Stimulated activated CD8-positive, alpha-beta memory T cell treated with anti-CD3 and anti-CD28 coated beads, Interleukin-4, amount 100 ng/mL, for 48 hours (primary cell): Measurements from ENCODE around the gene SFMBT2.
"Not testable (repeated sequence)": the region's sequence is repeated elsewhere in the genome, so short reads cannot be mapped to it uniquely, and the experiment has no call there.

Experiments used
- DNase-seq: peaks from one replicate; pipeline ENCODE4 v3.0.0-alpha.2; 2020

SFMBT2 gene

DNA sequence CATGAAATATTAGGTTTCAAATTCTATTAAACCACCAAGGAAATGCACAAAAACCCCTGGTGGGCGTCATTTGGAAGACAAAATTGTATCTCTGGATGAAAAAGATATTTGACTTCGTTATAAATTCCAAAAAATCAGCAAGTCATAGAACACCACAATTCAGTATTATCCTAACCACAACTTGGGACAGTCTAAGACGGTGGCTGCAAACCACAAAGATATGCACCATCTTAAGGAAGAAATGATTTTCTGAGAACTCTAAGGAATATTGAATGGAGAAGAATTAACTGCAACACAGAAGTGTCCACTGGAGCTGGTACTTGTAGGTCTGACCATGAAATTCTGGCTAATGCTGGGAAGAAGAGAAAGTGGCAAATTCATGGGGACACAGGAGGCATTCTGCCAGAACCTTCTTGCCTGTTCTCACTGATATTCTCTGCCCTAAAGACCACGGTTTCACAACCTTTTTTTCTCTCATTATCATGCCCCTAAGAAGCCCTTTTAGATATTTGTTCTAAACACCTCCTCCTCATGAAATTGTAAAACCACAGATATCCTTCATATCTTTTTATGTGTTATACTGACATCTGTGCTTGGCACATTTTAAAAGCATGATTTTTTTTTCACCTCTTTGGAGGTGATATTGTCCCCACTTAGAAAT is 92.9 kb downstream of the SFMBT2 start:
- no peak for DNase-seq

DNA sequence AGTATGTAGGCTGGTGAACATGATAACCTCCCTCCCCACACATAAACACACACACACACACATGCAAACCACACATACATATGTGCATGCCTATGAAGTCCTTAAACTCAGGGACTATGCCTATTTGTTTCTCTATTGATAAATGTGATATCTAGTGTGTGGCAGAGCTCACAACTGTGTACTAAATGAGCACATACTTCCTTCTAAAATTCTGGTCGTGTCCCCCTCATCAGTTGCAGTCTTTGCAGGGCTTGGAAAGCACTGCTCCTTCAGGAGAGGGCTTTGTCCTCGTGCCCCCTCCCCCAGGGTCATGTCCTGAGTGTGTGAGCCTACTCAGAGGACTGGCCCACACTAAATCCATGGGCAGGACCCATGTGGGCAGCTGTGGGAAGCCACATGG is 94.0 kb downstream of the SFMBT2 start:
- DNase-seq: no peak

DNA sequence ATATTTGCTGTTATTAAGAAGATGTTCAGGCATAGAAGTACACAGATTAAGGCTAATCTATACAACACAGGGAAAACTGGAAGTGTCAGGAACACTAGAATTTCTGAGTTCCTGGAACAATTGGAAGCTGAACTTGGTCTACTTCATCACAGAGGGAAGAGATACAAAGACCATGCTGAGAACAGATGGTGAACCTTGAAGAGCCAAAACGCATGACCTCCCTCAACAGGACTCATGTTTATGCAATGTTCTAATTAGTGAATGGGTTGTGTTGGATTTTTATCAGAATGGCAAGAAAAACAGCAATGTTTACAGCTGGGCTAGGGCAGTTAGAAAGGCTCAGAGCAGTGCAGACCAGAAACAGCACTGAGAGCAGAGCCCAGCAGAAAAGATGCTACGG is 94.9 kb downstream of the SFMBT2 start:
- no peak for DNase-seq

DNA sequence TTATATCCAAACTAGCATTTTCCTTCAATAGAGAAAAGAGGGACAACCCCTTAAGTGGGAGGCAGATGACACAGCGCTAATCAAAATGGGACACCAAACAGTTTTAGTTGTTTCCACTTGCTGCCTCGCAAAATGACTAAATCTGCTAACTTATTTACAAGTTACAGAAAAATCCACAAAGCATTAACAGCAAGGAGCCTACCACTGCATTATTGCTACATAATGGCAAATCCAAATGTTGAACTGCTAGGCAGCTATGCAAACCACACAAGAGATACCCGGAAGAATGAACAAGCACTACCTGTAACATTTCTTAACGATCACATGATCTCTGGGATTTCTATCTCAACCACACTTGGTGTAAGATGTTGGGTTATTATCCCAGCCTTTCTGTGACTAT is 96.7 kb downstream of the SFMBT2 start:
- DNase-seq: no peak

DNA sequence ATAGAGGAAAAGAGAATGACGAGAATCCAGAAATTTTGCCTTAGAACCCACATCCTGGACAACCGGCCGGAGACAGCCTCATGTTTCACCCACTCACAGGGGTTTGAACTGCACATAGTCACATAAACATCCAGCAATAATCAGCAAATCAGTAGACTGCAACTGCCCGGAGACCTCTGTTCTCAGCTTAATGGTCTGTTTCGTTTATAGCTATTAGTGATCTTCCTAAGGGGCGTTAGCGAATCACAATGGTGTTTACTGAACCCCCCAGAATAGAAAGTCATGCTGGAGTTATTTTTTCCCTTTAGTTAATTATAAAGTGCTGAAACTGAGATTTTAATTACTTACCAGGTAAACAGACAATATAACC is 98.4 kb downstream of the SFMBT2 start:
- DNase-seq: no peak

DNA sequence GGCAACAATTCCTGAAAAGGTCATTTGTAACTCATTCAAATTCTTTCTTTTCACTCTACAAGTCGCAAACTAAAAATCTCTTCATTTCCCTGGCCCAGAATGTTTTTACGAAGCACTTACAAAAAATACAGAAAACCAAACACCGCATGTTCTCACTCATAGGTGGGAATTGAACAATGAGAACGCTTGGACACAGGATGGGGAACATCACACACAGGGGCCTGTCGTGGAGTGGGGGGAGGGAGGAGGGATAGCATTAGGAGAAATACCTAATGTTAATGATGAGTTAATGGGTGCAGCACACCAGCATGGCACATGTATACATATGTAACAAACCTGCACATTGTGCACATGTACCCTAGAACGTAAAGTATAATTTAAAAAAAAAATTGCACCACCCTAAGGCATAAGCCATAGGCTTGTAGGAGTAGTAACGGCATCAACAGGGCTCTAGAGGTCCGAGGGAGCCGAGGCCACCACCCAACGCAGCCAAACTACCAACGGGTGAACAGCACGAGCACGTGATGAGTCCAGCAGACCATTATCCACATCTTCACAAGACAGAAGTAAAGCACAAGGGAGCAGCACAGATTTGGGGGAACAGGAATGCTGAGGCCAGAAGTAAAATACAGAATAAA is 98.9 kb downstream of the SFMBT2 start:
- DNase-seq: not testable (repeated sequence)

DNA sequence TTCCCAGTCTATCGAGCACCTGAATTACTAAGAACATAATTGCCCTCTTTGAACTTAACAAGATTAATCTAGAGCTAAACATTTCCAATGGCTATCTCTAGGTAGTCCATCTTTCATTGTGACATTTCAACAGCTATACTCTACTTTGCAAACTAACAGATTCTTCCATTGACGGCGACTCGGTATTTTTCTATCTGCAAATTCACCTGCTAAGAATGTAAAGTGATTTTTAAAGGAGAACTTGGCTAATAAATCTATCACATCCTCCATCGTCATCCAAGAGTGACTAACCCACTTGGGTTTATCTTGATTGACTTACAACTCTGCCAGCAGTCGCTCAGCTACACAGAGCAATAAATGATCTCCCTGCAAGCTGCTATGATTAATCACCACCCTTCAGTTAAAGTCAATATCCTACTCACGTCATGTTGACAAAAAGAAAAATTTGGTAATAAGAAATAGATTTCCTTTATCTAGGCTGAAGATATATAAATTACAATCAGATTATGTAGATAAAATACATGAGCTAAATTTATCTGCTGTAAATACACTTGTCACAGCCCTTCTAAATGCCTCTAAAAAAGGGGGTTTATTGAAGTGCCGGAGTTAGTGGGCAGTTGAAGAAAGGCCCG is 99.5 kb downstream of the SFMBT2 start:
- DNase-seq: no peak

DNA sequence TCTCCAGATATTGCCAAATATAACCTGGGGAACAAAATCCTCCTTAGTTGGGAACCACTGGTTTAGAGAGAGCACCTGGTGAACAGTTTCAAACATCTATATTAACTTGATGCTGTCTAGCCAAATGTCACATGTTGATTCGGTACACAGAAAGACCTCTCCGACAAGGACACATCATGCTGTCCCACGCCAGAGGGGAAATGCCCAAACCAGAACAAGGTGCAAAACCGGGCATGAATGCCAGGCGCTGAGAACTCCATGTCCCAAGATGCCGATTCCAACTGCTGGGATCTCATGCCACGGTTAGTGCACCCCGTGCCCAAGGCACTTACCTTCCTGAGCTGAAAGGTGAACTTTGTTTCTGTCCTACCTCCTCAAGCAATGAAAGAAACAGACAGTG is 100.8 kb downstream of the SFMBT2 start:
- DNase-seq: no peak

DNA sequence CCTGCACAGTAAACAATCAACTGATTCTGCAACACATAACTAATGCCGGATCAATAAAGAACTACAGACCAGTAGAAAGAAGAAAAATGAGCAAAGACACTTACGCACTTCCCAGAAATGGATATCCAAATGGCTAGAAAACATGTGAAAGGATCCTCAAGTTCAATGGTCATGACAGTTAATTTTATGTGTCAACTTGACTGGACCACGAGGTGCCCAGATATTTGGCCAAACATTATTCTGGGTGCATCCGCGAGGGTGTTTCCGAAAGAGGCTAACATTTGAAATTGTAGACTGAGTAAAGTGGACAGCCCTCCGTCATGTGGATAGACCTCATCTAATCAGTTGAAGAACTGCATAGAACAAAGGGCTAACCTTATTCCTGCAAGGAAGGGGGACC is 102.0 kb downstream of the SFMBT2 start:
- no peak for DNase-seq

DNA sequence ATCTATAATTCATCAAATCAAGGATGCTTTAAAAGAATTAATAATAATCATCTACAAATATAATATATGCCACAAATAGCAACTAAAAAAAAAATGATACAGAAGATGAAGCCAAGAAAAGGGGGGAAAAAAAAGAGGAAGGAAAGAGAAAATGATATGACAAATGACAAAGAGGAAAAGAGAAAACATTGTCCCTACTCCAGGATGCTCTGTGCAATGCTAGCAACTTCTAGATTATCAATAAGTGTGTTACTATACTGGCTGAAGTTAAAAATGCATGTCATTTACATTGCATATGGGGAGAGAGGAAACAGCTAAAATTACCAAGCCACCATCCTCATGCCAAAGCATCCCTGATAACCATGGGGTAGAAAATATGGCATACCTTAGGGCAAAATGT is 104.2 kb downstream of the SFMBT2 start:
- no peak for DNase-seq

DNA sequence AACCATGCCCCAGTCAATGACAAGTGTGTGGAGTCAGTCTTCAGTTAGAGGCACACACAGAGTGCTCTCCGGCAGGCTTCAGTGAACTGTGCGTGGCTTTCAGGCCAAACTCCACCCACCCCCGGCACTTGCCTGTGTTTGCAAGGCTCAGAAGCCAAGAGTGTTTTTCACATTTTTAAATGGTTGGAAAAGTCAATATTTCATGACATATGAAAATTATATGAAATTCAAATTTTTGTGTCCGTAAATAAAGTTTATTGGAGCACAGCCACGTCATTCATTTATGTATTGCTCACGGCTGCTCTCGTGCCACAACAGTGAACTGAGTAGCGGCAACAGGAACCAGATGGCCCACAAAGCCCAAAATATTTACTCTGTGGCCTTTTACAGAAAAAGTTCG is 104.7 kb downstream of the SFMBT2 start:
- no peak for DNase-seq

DNA sequence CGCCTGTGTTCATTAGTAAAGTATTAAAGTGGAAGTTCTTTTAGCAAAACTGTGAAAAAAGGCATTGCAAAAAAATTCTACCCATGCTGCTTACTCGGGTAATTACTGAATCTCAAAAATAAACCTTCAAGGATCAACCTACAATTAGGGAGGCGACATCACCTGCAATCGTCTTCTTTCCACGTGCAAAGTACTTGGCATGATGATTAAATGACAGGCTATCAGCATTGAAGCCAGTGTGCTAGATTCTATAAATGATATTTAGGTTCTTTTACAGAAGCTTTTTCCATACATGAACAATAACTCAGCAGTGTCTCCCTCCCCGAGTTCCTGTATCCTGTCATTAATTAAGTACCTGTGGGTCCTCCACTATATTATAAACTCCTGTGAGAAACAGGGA is 105.8 kb downstream of the SFMBT2 start:
- DNase-seq: no peak

DNA sequence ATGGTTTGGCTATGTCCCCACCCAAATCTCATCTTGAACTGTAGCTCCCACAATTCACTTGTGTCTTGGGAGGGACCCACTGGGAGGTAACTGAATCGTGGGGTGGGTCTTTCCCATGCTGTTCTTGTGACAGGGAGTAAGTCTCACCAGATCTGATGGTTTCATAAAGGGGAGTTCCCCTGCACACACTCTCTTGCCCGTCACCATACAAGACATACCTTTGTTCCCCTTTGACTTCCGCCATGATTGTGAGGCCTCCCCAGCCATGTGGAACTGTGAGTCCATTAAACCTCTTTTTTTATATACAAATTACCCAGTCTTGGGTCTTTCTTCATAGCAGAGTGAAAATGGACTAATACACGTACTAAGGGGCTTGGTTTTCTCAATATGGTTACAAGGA is 106.7 kb downstream of the SFMBT2 start:
- no peak for DNase-seq

DNA sequence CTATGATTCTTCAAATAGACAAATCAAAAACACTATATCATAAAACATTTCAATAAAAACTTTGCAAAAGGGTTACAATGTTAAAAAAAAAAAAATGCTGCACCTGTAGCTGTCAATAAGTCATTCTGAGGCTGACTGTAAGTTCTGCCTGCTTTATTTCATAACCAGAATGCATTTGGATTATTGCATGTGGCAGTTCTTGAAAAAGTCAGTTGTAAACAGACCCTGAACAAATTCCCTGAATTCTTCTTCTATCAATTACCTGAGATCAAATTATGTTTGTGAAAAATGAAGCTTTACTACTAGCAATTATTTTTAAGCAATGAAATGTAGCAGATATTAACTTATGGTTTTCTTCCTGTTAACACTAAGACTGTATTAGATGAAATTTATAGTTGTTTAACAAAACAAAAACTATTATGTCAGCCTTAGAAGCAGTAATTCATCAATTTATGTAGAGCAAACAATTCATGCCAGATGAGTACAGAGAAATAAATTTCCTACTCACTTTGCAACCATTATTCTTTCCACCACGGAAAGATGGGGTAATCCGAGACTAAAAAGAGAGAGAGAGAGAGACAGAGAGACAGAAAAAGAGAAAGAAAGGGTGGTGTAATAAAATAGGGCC is 107.8 kb downstream of the SFMBT2 start:
- DNase-seq: no peak

DNA sequence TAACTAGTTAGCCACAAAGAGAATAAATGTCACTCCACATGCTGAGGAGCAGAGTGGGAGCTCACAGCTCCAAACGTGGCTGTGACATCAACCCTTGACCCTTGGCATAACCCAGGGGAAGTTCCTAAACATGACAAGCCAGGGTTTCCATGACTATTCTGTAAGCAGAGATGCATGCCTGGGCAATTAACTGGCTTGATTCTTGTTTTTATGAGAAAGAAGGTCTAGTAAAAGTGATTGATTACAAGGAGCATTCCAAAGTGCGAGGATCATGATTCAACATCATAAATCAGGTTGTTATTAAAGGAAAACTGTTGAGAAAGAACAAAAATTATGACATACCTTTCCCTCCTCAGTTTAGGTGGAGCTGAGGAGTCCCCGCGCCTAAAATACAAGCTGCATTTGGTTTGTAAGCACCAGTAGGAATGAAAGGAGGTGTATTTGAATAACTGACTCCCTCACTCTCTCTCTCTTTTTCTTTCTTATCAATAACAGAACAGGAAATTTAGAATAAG is 108.4 kb downstream of the SFMBT2 start:
- DNase-seq: no peak

DNA sequence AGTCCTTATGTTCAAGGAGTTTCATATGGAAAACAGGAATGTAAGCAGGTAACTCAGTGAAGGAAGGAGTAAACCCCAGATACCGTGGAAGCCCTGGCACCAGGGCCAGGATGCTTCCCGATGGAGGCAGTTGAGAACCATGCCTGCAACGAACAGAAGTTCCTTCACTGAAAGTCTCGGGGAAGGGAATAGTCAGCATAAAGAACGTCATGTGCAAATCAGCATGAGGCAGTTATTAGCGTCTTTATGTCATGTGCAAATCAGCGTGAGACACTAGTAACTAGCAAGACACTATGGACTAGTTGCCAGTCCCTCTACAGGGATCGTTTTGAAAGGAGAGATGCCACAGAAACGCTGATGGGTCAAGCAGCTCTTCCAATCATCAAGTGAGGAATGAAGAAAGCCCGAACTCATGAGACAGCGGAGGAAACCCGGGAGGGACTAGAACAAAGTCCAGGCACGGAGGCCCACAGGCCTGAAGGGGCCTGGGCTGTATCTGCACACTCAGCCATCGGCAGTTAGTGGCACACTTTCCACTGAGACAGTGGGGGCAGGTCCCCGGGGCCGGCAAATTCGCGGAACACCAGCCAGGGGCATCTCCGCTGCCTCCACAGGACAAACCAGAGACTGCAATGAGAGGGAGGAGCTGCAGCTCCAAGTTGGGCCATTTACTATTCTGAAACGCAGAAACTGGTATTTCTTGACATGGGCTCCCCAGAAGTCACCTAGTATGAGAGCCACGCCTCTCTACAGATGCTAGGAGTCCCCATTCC is 109.6 kb downstream of the SFMBT2 start:
- DNase-seq: no peak

DNA sequence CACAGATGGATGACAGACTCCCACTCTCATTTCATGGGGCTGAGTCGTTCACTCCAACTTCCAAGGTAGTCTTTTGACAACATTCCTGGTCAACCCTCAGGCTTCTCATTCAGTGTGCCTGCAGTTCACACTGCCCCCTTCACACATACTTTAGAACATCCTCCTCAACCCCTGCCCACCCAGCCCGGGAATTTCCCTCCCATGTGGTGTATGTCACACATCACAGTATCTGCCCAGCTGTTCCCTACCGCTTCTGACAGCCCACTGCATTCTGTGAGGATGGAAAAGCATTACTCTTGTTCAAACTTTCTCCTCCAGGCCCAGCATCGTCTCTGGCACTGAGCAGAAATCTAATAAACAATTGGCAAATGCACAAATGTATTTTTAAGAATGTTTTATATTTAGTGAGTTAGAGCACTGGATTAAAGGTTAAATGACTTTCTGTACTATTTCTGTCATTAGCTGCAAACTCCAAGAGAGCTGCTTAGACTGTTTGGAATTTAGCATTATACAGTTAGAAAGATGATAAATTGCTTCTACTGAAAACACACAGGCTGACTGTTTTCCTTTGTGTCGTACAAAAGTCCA is 110.4 kb downstream of the SFMBT2 start:
- no peak for DNase-seq

DNA sequence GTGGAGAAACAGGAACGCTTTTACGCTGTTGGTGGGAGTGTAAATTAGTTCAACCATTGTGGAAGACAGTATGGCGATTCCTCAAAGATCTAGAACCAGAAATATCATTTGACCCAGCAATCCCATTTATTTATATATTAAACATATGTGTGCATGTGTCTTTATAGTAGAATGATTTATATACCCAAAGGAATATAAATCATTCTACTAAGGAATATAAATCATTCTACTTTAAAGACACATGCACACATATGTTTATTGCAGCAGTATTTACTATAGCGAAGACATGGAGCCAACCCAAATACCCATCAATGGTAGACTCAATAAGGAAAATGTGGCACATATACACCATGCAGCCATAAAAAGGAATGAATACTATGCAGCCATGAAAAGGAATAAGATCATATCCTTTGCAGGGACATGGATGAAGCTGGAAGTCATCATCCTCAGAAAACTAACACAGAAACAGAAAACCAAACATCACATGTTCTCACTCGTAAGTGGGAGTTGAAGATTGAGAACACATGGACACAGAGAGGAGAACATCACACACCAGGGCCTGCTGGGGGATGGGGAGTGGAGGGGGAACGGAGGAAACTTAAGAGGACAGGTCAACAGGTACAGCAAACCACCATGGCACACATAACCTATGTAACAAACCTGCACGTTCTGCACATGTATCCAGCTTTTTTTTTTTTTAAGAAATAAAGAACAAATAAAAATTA is 111.1 kb downstream of the SFMBT2 start:
- DNase-seq: not testable (repeated sequence)

DNA sequence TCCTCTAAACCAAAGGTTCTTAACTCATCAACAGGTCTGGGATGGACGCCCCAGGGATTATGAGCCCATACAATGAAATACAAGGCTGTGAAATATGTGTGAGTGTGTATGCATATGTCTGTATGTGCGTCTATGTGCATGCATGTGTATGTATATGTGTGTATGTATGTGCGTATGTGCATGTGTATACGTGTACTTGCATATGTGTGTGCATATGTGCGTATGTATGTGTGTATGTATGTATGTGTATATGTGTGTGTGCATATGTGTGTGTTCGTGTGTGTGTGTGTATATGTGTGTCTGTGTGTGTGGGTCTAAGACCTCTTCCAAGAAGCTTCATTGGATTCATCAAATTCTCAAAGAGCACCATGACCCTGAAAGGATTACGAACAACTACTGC is 112.3 kb downstream of the SFMBT2 start:
- no peak for DNase-seq

DNA sequence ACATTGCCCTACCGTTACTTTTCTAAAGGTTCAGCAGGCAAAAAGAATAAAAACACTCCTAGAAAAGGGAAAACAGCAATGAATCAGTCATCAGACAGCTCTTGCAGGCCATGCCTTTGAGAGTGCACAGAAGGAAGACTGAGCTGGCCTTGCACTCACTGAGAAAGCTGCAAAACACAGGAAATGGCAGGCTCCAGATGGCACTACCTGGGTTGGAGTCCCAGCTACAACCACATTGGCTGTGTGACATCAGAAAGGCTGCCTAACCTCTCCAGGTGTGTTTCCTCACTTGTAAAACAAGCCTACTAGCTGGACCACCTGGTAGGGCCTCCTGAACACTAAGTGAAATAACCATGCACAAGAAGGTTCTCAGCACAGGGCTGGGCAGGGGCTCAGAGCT is 113.7 kb downstream of the SFMBT2 start:
- DNase-seq: no peak

DNA sequence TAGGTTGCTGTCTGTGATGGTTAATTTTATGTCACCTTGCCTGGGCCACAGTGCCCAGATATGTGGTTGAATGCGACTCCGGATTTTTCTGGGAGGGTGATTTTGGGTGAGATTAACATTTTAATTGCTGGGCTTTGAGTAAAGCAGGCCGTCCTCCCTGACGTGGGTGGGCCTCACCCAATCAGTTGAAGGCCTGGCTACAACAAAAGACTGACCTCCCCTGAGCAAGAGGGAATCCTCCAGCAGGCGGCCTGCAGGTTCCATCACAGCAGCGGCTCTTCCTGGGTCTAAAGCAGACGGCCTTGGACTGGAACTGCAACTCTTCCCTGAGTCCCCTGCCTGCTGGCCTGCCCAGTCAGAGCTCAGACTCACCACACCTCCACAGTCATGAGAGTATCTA is 114.2 kb downstream of the SFMBT2 start:
- DNase-seq: no peak

DNA sequence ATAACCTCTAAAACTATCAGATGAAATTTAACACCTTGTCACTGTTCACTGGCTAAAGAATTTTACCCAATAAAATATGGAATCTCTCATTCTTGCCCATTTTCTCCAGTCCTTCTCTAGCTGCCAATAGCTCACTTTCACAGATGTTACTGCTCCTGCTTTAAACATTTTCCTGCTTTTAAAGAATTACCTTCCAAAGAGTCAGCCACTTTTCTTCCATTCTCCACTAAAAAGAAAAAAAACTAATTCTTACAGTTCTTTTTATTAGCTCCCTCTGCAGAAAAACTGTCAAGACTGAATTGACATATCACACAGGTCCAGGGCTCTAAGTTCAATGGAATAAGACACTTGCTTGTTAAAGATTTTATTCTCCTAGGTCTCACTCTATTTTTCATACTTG is 114.8 kb downstream of the SFMBT2 start:
- no peak for DNase-seq
